GM12878 (cell line): ENCODE data around the gene ABCA13. TPM values are rescaled to one million over a fixed set of nuclear protein-coding genes. Genes with fewer than 3 reads are reported as not detected.

Experiments used
- ATAC-seq: fragments of 200-7000 bp; cut with Tn5 transposase; 3 replicates; pipeline ENCODE4 v1.9.1; 2020; ENCODE audit warnings: mild to moderate bottlenecking, moderate library complexity
- BruUV-seq: library from RNA; stranded (reverse); fragments of 400-500 nt; replicated peaks from 2 replicates; lab custom pipeline; 2021; lab: Mats Ljungman, UMichigan
- CTCF ChIA-PET: fragments of 300-600 bp; sonication (Branson Sonifier 250); formaldehyde crosslinking; extraction: SDS; loops from one replicate; lab custom pipeline; 2021; ENCODE audit warnings: inconsistent platforms; lab: Yijun Ruan, JAX
- POLR2A ChIA-PET: fragments of 350-600 bp; formaldehyde crosslinking; extraction: SDS; loops from one replicate; lab custom pipeline; 2021; ENCODE audit warnings: inconsistent platforms; lab: Charles Lee
- RAD21 ChIA-PET: fragments of 300-600 bp; sonication (Branson Sonifier 250); formaldehyde crosslinking; loops from one replicate; lab custom pipeline; 2023; ENCODE audit warnings: antibody characterized with exemption; ENCODE audit not compliant: unreplicated experiment; lab: Charles Lee
- SMC1A ChIA-PET: fragments of 300-600 bp; sonication (Branson Sonifier 250); formaldehyde crosslinking; loops from one replicate; lab custom pipeline; 2023; ENCODE audit not compliant: unreplicated experiment, uncharacterized antibody; lab: Charles Lee
- DNase-seq: peaks from one replicate; pipeline ENCODE4 v3.0.0-alpha.2; 2011; ENCODE audit warnings: low read depth, low spot score
- FAIRE-seq: peaks from 3 replicates; lab custom pipeline; 2011; peaks lifted over from hg19 to GRCh38; lab: Jason Lieb, UNC
- H2AFZ ChIP-seq: 2 replicates; pipeline ENCODE4 v1.6.0; 2011; ENCODE audit warnings: low read depth, low read length, control low read depth; ENCODE audit not compliant: control insufficient read depth
- H3K27ac ChIP-seq: 2 replicates; pipeline ENCODE4 v1.5.1; 2011; ENCODE audit warnings: control low read depth; ENCODE audit not compliant: control insufficient read depth, insufficient read depth
- H3K27me3 ChIP-seq, 2 experiments: replicated peaks in 1 of 2; 2 replicates each; pipeline versions ENCODE4 v1.6.0 to v1.6.1; 2011; ENCODE audit warnings: low read length in 1 of 2; ENCODE audit not compliant: control insufficient read depth in 2 of 2, insufficient read depth in 2 of 2
- H3K36me3 ChIP-seq, 2 experiments: 2 replicates each; pipeline ENCODE4 v1.5.1; 2011; ENCODE audit warnings: low read length in 1 of 2; ENCODE audit not compliant: control insufficient read depth in 2 of 2, insufficient read depth in 2 of 2
- H3K4me1 ChIP-seq: 2 replicates; pipeline ENCODE4 v1.6.1; 2011; ENCODE audit warnings: mild to moderate bottlenecking, low read length, moderate library complexity, mixed read lengths; ENCODE audit not compliant: control insufficient read depth, insufficient read depth
- H3K4me2 ChIP-seq: 2 replicates; pipeline ENCODE4 v1.6.0; 2011; ENCODE audit warnings: control low read depth; ENCODE audit not compliant: control insufficient read depth, insufficient read depth
- H3K4me3 ChIP-seq: fragments of 200-600 bp; sonication (generic); 2 replicates; pipeline ENCODE4 v1.5.1; 2016
- H3K79me2 ChIP-seq: 2 replicates; pipeline ENCODE4 v1.6.0; 2011; ENCODE audit warnings: low read length; ENCODE audit not compliant: control insufficient read depth, insufficient read depth
- H3K9ac ChIP-seq: 2 replicates; pipeline ENCODE4 v1.8.0; 2011; ENCODE audit warnings: low read length, control low read depth, mixed read lengths; ENCODE audit not compliant: control insufficient read depth, insufficient read depth
- H3K9me3 ChIP-seq: replicated peaks from 3 replicates; pipeline ENCODE4 v1.5.1; 2011; ENCODE audit warnings: mild to moderate bottlenecking, low read length; ENCODE audit not compliant: control insufficient read depth, insufficient read depth
- H4K20me1 ChIP-seq: 2 replicates; pipeline ENCODE4 v1.6.0; 2011; ENCODE audit not compliant: control insufficient read depth, insufficient read depth
- BCLAF1 ChIP-seq: fragments of 450-650 bp; IDR thresholded peaks from 2 replicates; pipeline ENCODE4 v1.6.1; 2017; ENCODE audit warnings: antibody characterized with exemption, mild to moderate bottlenecking, moderate library complexity
- HCFC1 ChIP-seq: fragments of 150-350 bp; IDR thresholded peaks from 2 replicates; pipeline ENCODE4 v1.6.1; 2014; ENCODE audit warnings: low read length
- IKZF1 ChIP-seq: fragments of 450-650 bp; conservative IDR thresholded peaks from 2 replicates; pipeline ENCODE4 v1.6.1; 2017; ENCODE audit warnings: antibody characterized with exemption, mild to moderate bottlenecking
- PAX5 ChIP-seq: IDR thresholded peaks from 2 replicates; pipeline ENCODE4 v1.6.1; 2011; ENCODE audit warnings: low read depth, low read length, borderline replicate concordance
- SKIL ChIP-seq: fragments of 450-650 bp; IDR thresholded peaks from 2 replicates; pipeline ENCODE4 v1.6.1; 2017; ENCODE audit warnings: mild to moderate bottlenecking, low read depth, inconsistent platforms; ENCODE audit not compliant: poor library complexity, severe bottlenecking
- STAT3 ChIP-seq: IDR thresholded peaks from 2 replicates; pipeline ENCODE4 v1.6.1; 2011; ENCODE audit warnings: low read depth, low read length, improper control_type of control experiment
- SUZ12 ChIP-seq: fragments of 200-600 bp; sonication (generic); IDR thresholded peaks from one replicate; pipeline ENCODE4 v1.6.1; 2018; ENCODE audit warnings: antibody characterized with exemption, mild to moderate bottlenecking; ENCODE audit not compliant: unreplicated experiment
- ZZZ3 ChIP-seq: IDR thresholded peaks from 2 replicates; pipeline ENCODE4 v1.6.1; 2011; ENCODE audit warnings: low read depth; ENCODE audit not compliant: control insufficient read depth, insufficient read length
- in situ Hi-C: fragments of 300-500 bp; cut with MboI; formaldehyde crosslinking; loops from 9 replicates; pipeline ENCODE4 v1.14.3; 2018; ENCODE audit warnings: mixed read lengths
- intact Hi-C: fragments of 100-400 bp; cut with micrococcal nuclease; formaldehyde crosslinking; loops from one replicate; pipeline ENCODE4 v1.14.2; 2022; ENCODE audit not compliant: unreplicated experiment
- polyA plus RNA-seq, 11 experiments: library from polyadenylated mRNA; depleted of rRNA in 4 of 11; unstranded in 6 of 11; stranded (reverse) in 5 of 11; fragments of >200 nt; fragmentation: Nextera tagmentation in 4 of 11; fragmentation: Illumina TruSeq in 1 of 11; extraction: Ambion mirVana in 4 of 11; extraction: Trizol in 1 of 11; gene quantifications; 1 replicate in 1 of 11; 2 replicates in 10 of 11; pipeline versions ENCODE4 v1.2.1 to v1.2.3, GENCODE V29; 2011 to 2016; ENCODE audit warnings: inconsistent platforms in 2 of 11, missing spikeins in 2 of 11, low read depth in 1 of 11
- total RNA-seq, 4 experiments: library from RNA; depleted of rRNA in 3 of 4; stranded (reverse); fragments of >200 nt in 3 of 4; fragmentation: Illumina TruSeq in 1 of 4; extraction: Trizol in 1 of 4; gene quantifications; 2 replicates each; pipeline versions ENCODE4 v1.2.1 to v1.2.3, GENCODE V29; 2013 to 2021

Gene ABCA13
- total and polyA plus RNA-seq, 10 of the 15 experiments (the other 5 are each of a cell fraction or from before 2014, with no cell fraction given) = under 0.01 to 0.98 (median 0.04) TPM; not detected in 2

GRCh38 chr7:48446721-48447120 lies 275.5 kb downstream of the ABCA13 start:
- H3K27me3 ChIP-seq = no peaks in the 10 kb centered on the region
- CTCF ChIA-PET = no interaction called here
- H4K20me1 ChIP-seq = no peaks in the 10 kb centered on the region
- no peaks in the 10 kb centered on the region for H3K36me3 ChIP-seq
- no peaks in the 10 kb centered on the region for H3K9me3 ChIP-seq
- DNase-seq = no peak
- no peak for ATAC-seq
- H3K4me1 ChIP-seq = no peaks in the 10 kb centered on the region
- H3K79me2 ChIP-seq = no peaks in the 10 kb centered on the region
- no peak overlapping the region for H3K27ac ChIP-seq
- TF ChIP-seq PAX5 = no peak
- TF ChIP-seq IKZF1 = no peak
- TF ChIP-seq STAT3 = no peak
- no peak for TF ChIP-seq BCLAF1
- TF ChIP-seq ZZZ3 = no peak
- no peak for TF ChIP-seq HCFC1
- no peak for TF ChIP-seq SUZ12
- no peak for TF ChIP-seq SKIL
- RAD21 ChIA-PET = interaction anchor here (0.6 kb wide), 1 partner anchor 602 kb away, joined by 3 read pairs; no protein-coding TSS in a partner anchor
- no TSS peak for BruUV-seq
- H2AFZ ChIP-seq = no peak overlapping the region
- no peak overlapping the region for H3K4me2 ChIP-seq
- intact Hi-C loops (no loop called here), in situ Hi-C loops (no loop called here)
- no peak overlapping the region for H3K4me3 ChIP-seq
- POLR2A ChIA-PET = no interaction called here
- no peak overlapping the region for H3K9ac ChIP-seq
- SMC1A ChIA-PET = interaction anchor here (0.6 to 1.1 kb wide), 2 partner anchors 11 to 17 kb away, joined by 3 read pairs; no protein-coding TSS in a partner anchor
- FAIRE-seq = no peak
